ENCODE results near the gene TLE3. TPM values are rescaled to one million over a fixed set of nuclear protein-coding genes. Genes with fewer than 3 reads are reported as not detected.

Gene TLE3
- polyA plus RNA-seq, 3 donors: 12.8 to 117 (median 23.6) TPM

DNA sequence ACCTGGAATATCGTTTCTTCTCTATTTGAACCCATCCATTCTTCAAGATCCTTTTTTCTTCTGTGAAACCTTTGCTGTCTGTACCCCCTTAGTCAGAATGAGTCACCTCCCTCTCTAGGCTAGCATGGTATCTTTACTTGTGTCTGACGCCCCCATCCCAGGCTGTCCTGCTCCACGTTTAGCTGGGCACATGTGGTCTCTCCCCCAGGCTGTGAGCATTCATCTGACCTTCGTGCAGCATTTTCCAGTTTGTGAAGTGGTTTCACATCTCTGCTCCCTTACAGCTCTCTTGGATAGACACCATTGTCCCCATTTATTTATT is 14.3 kb upstream of the TLE3 start:
- peak in 1 of 3 donors; percentile 33 for DNase-seq

DNA sequence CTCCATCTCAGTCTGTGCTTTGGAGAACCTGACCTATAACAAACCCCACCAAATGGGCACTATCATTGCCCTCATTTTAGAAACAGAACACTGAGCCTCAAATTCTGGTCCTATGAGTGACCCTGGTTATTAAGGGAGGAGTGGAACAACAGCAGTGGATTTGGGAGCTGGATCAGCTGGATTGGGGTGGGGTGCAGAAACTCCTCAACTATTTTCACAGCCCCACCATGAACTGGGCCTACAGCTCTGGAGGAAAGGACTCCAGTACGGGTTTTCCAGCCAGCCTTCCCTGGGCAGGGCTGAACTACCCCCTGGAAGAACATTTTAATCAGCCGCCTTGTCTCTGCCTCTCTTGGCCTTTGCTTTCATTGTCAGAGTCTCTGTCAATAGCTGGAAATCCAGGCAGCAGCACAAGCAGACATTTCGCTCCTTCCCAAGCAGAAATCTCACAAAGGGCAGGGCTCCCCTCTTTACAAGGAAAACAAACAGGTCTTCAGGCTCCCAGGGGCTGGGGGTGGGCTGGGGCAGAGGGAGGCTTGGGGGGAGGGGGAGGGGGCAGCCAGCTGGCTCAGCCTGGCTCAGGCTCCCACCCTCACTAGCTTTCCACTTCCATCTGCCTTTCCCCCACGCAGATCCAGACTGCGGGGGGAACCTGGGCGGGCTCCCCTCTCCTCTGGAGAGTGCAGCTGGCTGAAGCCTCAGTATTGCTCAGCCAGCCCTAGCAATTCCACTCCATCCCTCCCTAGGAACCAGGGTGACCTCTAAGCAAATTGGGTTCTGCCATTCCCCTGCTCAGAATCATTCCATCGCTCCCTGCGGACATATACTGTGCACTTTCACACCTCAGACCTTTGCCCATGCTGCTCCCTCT is 13.7 kb upstream of the TLE3 start:
- Histone ChIP-seq H3K79me2 (ENCODE audit: insufficient read depth, low read length) (no peaks in the 10 kb centered on the region), H3K9ac (ENCODE audit: insufficient read depth, low read length, poor library complexity, severe bottlenecking) (no peak overlapping the region), H3K4me1 (ENCODE audit: control insufficient read depth in 1 of 2, insufficient read depth in 2 of 2, low read length in 2 of 2) (peaks cover 40 to 41% of the 10 kb centered on the region in 2 donors), H3K4me3 (replicated peaks in 1 of 3; ENCODE audit: low read depth in 2 of 3, low read length in 3 of 3) (no peak overlapping the region), H2AFZ (ENCODE audit: insufficient read depth, low read depth, low read length, poor library complexity, severe bottlenecking) (no peak overlapping the region), H3K9me3 (replicated peaks in 1 of 2; ENCODE audit: control insufficient read depth in 1 of 2, insufficient read depth in 1 of 2, low read length in 2 of 2) (no peaks in the 10 kb centered on the region), H3K27me3 (ENCODE audit: control insufficient read depth in 2 of 2, insufficient read depth in 2 of 2, low read length in 2 of 2) (no peaks in the 10 kb centered on the region), H4K20me1 (ENCODE audit: insufficient read depth, low read length) (no peaks in the 10 kb centered on the region), H3K27ac (ENCODE audit: low read depth in 1 of 2, low read length in 2 of 2) (no peak overlapping the region), H3K4me2 (replicated peaks; ENCODE audit: extremely low read depth, low read length, poor library complexity, severe bottlenecking) (no peak overlapping the region), H3K36me3 (replicated peaks in 1 of 2; ENCODE audit: control insufficient read depth in 1 of 2, insufficient read depth in 2 of 2, low read length in 2 of 2) (no peaks in the 10 kb centered on the region)
- no peak overlapping the region for H3K27ac Mint-ChIP-seq
- no peak for DNase-seq
- H3K4me1 Mint-ChIP-seq: peaks cover 51% of the 10 kb centered on the region
- WGBS (ENCODE audit: insufficient coverage): 32% methylated on average over 8 of the region's 8 CpGs
- H3K4me3 Mint-ChIP-seq: peak overlapping the region in 1 of 2 donors; percentile 4
- H3K27me3 Mint-ChIP-seq (ENCODE audit: low read depth in 3 of 3): peaks cover 3 to 13% (median 8%) of the 10 kb centered on the region in 3 donors
- TF ChIP-seq, protein P1, sequence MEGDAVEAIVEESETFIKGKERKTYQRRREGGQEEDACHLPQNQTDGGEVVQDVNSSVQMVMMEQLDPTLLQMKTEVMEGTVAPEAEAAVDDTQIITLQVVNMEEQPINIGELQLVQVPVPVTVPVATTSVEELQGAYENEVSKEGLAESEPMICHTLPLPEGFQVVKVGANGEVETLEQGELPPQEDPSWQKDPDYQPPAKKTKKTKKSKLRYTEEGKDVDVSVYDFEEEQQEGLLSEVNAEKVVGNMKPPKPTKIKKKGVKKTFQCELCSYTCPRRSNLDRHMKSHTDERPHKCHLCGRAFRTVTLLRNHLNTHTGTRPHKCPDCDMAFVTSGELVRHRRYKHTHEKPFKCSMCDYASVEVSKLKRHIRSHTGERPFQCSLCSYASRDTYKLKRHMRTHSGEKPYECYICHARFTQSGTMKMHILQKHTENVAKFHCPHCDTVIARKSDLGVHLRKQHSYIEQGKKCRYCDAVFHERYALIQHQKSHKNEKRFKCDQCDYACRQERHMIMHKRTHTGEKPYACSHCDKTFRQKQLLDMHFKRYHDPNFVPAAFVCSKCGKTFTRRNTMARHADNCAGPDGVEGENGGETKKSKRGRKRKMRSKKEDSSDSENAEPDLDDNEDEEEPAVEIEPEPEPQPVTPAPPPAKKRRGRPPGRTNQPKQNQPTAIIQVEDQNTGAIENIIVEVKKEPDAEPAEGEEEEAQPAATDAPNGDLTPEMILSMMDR (IDR thresholded peaks at IDR 0.05): no peak
- peaks cover 0 to 11% of the 10 kb centered on the region in 2 donors for H3K36me3 Mint-ChIP-seq
- H3K9me3 Mint-ChIP-seq: peaks cover 0 to 7% (median 0%) of the 10 kb centered on the region in 7 donors
- intact Hi-C loops (cut with micrococcal nuclease): loop anchor here in 1 of 2 donors (2.0 kb wide), 2 partner anchors 13 to 17 kb away; no protein-coding TSS in a partner anchor

More for the DNA sequence above, 14.3 kb upstream of the TLE3 start:
- Histone ChIP-seq H3K36me3 (replicated peaks in 1 of 2; ENCODE audit: control insufficient read depth in 1 of 2, insufficient read depth in 2 of 2, low read length in 2 of 2) (no peaks in the 10 kb centered on the region), H3K9ac (ENCODE audit: insufficient read depth, low read length, poor library complexity, severe bottlenecking) (no peak overlapping the region), H3K4me2 (replicated peaks; ENCODE audit: extremely low read depth, low read length, poor library complexity, severe bottlenecking) (no peak overlapping the region), H3K27me3 (ENCODE audit: control insufficient read depth in 2 of 2, insufficient read depth in 2 of 2, low read length in 2 of 2) (no peaks in the 10 kb centered on the region), H3K27ac (ENCODE audit: low read depth in 1 of 2, low read length in 2 of 2) (no peak overlapping the region), H3K79me2 (ENCODE audit: insufficient read depth, low read length) (no peaks in the 10 kb centered on the region), H3K9me3 (replicated peaks in 1 of 2; ENCODE audit: control insufficient read depth in 1 of 2, insufficient read depth in 1 of 2, low read length in 2 of 2) (no peaks in the 10 kb centered on the region), H2AFZ (ENCODE audit: insufficient read depth, low read depth, low read length, poor library complexity, severe bottlenecking) (no peak overlapping the region), H3K4me3 (replicated peaks in 1 of 3; ENCODE audit: low read depth in 2 of 3, low read length in 3 of 3) (no peak overlapping the region), H3K4me1 (ENCODE audit: control insufficient read depth in 1 of 2, insufficient read depth in 2 of 2, low read length in 2 of 2) (peaks cover 37 to 40% of the 10 kb centered on the region in 2 donors), H4K20me1 (ENCODE audit: insufficient read depth, low read length) (no peaks in the 10 kb centered on the region)
- intact Hi-C loops (cut with micrococcal nuclease): loop anchor here in 1 of 2 donors (2.0 kb wide), 2 partner anchors 13 to 17 kb away; no protein-coding TSS in a partner anchor
- Mint-ChIP-seq H3K36me3 (peaks cover 0 to 11% of the 10 kb centered on the region in 2 donors), H3K27ac (no peak overlapping the region), H3K9me3 (peaks cover 0 to 7% (median 0%) of the 10 kb centered on the region in 7 donors), H3K27me3 (ENCODE audit: low read depth in 3 of 3) (peaks cover 3 to 14% (median 8%) of the 10 kb centered on the region in 3 donors), H3K4me1 (peaks cover 49% of the 10 kb centered on the region), H3K4me3 (no peak overlapping the region)
- 53% methylated on average over 2 of the region's 4 CpGs for WGBS (ENCODE audit: insufficient coverage)
- TF ChIP-seq, protein P1 (IDR thresholded peaks at IDR 0.05): no peak
